Peyer's patch (tissue), 4 donors: ENCODE data around the gene DRD3.

Source experiments
- POLR2A ChIP-seq, 2 donors: fragments of 450-650 bp; IDR thresholded peaks; one replicate each; pipeline ENCODE4 v1.5.1; 2017; ENCODE audit warnings: antibody characterized with exemption in 2 of 2, mild to moderate bottlenecking in 2 of 2, moderate library complexity in 2 of 2
- TF ChIP-seq, protein P1 (sequence below), 6 experiments: fragments of 450-650 bp in 4 of 6; fragments of 200-600 bp in 2 of 6; sonication (generic) in 1 of 6; IDR thresholded peaks; one replicate each; pipeline ENCODE4 v1.5.1; 2017 to 2019; ENCODE audit warnings: antibody characterized with exemption in 6 of 6, mild to moderate bottlenecking in 3 of 6, moderate library complexity in 1 of 6

DNA sequence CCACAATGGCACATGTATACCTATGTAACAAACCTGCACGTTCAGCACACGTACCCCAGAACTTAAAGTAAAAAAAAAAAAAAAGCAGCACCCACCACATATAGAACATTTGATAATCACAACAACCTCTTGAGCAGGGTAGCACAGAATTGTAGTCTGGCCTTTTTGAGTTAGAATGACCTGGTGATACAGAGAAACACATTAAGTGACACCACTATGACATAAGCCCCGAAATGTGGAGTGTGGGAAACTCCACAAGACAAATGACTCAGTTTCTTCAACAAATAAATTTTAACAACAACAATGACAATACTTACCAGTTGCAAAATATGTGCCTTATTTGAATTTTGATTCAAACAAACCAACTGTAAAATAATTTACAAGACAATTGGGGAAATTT is 46.4 kb downstream of the DRD3 start:
- TF ChIP-seq, protein P1, sequence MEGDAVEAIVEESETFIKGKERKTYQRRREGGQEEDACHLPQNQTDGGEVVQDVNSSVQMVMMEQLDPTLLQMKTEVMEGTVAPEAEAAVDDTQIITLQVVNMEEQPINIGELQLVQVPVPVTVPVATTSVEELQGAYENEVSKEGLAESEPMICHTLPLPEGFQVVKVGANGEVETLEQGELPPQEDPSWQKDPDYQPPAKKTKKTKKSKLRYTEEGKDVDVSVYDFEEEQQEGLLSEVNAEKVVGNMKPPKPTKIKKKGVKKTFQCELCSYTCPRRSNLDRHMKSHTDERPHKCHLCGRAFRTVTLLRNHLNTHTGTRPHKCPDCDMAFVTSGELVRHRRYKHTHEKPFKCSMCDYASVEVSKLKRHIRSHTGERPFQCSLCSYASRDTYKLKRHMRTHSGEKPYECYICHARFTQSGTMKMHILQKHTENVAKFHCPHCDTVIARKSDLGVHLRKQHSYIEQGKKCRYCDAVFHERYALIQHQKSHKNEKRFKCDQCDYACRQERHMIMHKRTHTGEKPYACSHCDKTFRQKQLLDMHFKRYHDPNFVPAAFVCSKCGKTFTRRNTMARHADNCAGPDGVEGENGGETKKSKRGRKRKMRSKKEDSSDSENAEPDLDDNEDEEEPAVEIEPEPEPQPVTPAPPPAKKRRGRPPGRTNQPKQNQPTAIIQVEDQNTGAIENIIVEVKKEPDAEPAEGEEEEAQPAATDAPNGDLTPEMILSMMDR (IDR thresholded peaks at IDR 0.05), result no peak
- no peak for TF ChIP-seq POLR2A (IDR thresholded peaks at IDR 0.05)
